ENCODE data around the gene KLHL36.

GRCh38 chr16:84625556-84625955, 22.8 kb upstream of the KLHL36 start:
- TF ChIP-seq POLR2A (IDR thresholded peaks at IDR 0.05) (no peak), CTCF (IDR thresholded peaks at IDR 0.05) (no peak), POLR2AphosphoS5 (IDR thresholded peaks at IDR 0.05) (no peak), EP300 (IDR thresholded peaks at IDR 0.05) (no peak)

All from sigmoid colon (tissue), 4 donors.